22Rv1 (cell line): ENCODE results near the gene RPL28.

Source experiments
- ZFX ChIP-seq: fragments of 450-650 bp; IDR thresholded peaks from 2 replicates; pipeline ENCODE4 v1.6.1; 2017; ENCODE audit warnings: antibody characterized with exemption, borderline replicate concordance
- TF ChIP-seq, protein P1 (sequence below): fragments of 450-650 bp; IDR thresholded peaks from 2 replicates; pipeline ENCODE4 v1.5.1; 2017; ENCODE audit warnings: mild to moderate bottlenecking

DNA sequence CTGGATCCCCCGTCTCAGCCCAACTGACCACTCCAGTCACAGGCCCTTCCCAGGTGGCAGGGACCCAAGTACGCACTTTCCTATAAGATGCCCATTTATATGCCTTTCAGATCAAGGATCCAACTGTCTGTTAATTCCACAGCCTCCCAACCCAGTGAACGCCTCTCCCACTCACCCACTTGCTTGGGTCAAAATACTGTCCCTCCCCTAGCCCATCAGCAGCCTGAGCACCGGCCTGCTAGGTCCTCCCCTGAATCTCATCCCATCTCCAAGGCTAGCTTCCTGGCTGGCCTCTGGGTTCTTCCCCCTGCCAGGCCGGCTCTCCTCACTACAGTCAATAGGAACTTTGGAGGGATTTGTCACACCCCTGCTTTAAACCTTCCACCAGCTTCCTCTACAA lies 19.9 kb downstream of the RPL28 start:
- TF ChIP-seq, protein P1, sequence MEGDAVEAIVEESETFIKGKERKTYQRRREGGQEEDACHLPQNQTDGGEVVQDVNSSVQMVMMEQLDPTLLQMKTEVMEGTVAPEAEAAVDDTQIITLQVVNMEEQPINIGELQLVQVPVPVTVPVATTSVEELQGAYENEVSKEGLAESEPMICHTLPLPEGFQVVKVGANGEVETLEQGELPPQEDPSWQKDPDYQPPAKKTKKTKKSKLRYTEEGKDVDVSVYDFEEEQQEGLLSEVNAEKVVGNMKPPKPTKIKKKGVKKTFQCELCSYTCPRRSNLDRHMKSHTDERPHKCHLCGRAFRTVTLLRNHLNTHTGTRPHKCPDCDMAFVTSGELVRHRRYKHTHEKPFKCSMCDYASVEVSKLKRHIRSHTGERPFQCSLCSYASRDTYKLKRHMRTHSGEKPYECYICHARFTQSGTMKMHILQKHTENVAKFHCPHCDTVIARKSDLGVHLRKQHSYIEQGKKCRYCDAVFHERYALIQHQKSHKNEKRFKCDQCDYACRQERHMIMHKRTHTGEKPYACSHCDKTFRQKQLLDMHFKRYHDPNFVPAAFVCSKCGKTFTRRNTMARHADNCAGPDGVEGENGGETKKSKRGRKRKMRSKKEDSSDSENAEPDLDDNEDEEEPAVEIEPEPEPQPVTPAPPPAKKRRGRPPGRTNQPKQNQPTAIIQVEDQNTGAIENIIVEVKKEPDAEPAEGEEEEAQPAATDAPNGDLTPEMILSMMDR, result no peak
- no peak for TF ChIP-seq ZFX
